IPS DF 4.7 (cell line): ENCODE results near the gene SPDYE4.

Experiments used
- DNase-seq: peaks from one replicate; pipeline ENCODE4 v3.0.0-alpha.2; 2013; ENCODE audit warnings: low spot score; ENCODE audit errors: extremely low read depth

Gene SPDYE4

DNA sequence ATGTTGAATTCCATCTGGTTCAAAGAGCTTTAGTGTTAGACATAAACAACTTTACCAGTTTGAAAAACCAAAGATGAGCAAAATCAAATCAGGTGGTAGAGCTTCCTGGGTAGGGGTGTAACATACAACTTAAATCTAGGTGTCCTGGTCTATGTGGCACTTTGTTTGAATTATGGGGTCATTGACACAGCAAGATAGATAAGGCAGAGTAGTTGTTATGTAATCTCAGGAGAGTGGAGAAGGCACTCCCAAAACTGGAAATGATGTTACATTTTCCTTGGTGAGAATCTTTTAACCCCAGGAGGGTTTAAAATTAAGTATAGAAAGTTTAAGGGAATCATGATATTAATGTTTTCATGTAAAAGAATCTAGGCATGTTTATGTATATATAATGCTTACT lies 45.6 kb downstream of the SPDYE4 start:
- DNase-seq = no peak

DNA sequence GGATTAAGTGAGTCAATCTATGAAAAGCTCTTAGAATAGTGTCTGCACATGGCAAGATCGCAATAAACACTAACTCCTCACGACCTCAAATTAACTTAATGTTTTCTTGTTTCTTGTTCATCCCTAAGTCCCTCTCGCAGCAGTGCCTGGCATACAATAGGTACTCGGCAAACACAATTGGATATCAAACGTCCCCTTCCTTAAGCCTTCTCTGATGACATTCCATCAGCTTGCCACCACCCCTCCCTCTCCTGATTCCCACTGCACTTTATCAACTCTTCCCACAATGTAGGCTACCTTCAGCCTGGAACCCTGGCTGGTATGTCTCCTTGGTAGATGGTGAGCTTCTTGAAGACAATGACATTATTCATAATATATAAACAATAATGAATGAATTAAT lies 47.1 kb downstream of the SPDYE4 start:
- DNase-seq = no peak

DNA sequence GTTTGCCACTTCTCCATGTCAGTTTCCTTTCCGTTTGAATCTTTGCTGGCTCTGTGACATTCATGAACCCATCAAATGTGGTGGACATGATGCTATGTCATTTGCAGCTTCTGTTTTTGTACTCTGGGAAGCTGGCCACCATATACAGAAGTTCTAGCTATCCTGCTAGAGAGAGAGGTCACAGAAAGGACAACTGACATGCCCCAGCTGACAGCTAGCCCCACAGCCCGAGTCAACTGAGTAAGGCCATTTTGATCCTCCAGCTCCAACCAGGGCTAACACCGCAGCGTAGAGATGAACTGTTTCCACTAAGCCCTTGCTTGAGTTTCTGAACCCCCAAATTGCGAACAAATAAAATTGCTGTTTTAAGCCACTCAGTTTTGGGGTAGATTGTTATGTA lies 47.5 kb downstream of the SPDYE4 start:
- no peak for DNase-seq

DNA sequence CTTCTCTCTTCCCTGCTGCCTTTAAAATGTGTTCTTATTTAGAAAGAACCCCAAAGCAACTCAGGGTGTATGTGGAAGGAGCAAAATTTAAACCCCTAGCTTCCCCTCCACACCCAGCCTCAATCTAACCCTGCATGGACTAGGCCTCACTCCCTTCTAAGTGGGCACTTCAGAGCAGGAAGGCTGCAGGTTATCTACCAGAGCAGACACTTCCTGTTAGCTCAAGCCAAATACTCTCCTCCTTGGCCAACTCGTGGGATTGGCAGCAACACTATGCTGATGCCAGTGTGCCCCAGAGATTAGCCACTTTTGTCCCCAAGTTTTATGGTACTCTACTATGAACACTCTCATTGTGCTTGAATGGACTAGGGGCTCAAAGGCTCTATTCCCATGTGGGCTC lies 49.3 kb downstream of the SPDYE4 start:
- no peak for DNase-seq

DNA sequence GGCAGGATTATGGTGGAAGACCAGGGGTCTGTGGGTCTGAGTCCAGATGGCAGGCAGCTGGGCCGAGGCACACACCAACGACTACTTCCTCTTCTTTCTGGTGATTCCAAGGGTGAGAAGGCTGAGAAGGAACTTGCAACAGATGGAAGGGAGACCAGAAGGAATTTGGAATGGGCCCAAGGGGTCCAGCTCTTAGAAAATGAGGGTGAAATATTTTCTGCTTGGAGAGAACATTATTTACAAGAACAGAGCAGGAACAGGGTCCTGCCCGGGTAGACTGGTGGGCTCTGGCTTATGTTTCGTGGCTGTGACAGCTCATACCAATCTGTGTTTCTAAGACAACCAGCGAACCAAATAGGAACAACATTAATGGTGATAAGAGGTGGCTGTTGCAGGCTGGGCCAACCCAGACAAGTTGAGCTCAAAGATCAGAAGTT lies 50.3 kb downstream of the SPDYE4 start:
- DNase-seq = no peak

DNA sequence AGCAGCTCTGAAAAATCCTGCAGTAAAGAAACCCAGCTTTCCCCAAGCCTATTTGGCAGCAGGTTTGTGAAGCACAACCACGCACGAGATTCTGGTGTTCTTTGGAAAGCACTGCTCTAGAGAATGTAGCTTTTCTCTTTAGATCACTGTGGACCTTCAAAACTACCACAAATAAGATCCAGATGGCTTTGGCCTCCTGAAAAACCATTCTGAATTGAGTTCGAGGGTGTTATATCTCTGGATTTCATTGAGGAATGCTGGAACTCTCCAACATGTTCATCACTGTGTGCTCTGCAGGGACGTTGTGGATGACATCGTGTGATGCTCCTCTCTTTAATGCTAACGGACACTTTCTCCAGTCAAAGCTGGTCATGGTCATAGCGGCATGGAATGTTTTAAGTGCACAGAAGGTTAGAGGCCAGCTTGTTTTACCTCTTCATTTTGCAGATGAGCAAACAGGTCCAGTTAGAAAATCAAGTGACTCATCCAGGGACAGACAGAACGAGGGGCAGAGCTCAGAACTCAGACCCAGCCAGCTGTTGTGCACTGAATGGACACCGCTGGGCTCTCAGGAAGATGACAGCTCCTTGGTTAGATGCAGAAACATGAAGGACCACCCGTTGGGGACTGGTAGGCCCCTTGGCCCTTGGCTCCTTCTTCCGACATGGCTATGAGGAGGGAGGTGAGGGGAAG lies 50.9 kb downstream of the SPDYE4 start:
- DNase-seq = no peak

DNA sequence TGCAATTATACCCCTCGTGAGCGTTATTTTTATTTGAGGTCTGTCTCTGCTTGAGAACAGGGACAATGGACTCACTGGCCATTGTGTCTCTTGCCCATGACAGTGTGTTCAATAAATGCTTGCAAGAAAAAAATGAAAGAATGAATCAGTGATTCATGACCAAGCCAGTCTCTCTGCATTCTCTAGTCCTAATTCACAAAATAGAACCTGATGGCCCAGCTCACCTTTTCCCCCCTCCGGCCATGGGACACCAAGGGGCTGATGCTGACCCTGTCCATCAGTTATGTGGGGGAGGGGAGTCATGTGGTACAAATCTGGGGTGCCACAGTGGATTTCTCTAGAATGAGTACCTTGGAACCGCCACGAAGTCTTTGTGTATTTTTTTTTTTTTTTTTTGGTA lies 51.9 kb downstream of the SPDYE4 start:
- DNase-seq = no peak

DNA sequence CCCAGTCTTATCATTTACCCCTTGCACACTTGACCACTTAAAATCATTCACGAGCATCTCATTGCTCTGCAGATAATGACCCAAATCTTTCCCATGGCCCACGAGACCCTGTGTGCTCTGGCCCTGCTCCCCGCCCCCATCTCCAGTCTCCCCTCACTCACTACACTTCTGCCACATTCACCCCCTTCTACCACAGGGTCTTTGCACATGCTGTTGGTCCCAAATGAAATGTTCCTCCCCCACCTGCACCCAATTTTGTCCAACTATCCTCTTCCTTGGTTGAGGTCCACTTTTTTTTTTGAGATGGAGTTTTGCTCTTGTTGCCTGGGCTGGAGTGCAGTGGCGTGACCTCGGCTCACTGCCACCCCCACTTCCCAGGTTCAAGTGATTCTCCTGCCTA lies 52.9 kb downstream of the SPDYE4 start:
- DNase-seq = no peak

DNA sequence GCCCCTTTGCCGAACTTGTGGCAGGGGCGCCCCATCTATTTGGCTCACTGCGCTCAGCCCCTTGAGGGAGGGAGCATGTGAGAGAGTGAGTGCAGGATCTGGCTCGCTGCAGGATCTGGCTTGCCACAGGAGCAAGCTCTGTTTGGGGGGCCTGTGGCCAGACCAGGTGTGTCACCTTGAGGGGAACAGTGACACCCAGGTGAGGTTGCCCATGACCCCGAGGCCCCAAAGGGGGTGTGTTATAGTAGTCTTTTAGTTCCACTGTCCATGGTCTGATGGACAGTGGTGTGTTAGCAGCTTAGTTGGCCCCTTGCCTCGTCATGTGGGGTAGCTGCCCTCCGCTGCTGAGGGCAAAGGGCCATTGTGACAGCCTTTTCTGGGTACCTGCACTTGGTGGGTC lies 55.3 kb downstream of the SPDYE4 start:
- DNase-seq = no peak

DNA sequence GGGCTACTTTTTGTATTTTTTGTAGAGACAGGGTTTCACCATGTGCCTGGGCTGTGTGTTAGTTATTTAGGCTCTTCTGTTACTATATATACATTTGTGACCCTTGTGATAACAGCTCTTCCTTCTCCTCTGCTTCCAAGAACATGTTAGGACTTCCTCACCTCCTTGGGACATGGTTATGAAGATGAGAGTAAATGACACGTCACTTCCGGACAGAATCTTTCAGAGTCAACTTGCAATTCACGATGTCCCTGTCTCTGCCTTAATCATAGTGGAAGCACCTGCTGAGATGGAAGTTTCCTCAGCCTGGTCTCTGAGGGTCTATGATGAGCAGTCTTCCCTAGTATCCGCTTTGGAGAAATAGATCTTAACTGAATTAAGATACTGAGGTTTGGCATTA lies 56.6 kb downstream of the SPDYE4 start:
- DNase-seq = no peak

DNA sequence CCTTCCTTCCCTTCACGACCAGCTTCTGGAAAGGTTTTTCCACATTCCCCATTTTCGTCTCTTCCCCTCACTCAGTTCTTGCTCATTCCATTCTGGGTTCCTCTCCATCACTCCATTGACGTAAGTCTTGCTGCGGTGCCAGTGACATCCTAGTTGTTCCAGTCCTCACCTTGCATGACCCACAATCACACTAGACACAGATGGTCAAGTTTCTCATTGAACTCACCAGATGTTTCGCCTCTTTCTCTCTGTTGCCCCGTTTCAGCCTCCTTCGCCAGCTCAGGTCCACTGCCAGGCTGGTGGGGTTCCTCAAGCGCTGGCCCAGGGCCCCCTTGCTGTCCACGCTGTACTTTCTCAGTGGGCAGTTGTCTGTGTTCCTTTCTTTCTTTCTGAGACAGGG lies 57.1 kb downstream of the SPDYE4 start:
- DNase-seq = no peak
